HG02678 (cell line): ENCODE results near the gene RNF121.

Experiments used
- ATAC-seq: cut with Tn5 transposase; IDR thresholded peaks from one replicate; pipeline ENCODE4 v1.9.1; 2021; ENCODE audit warnings: mild to moderate bottlenecking, moderate library complexity; ENCODE audit not compliant: unreplicated experiment

The RNF121 gene

GRCh38 chr11:71933141-71933933 is 4.5 kb downstream of the RNF121 start:
- no peak for ATAC-seq

GRCh38 chr11:71934213-71934612 is 5.4 kb downstream of the RNF121 start:
- no peak for ATAC-seq

- ATAC-seq = no peak
Measured at GRCh38 chr11:71935338-71935925, 6.6 kb downstream of the RNF121 start.

GRCh38 chr11:71936825-71937224 is 8.0 kb downstream of the RNF121 start:
- ATAC-seq = no peak

GRCh38 chr11:71937826-71938225 is 9.0 kb downstream of the RNF121 start:
- ATAC-seq = no peak

- ATAC-seq = no peak
Measured at GRCh38 chr11:71940561-71941219, 11.8 kb downstream of the RNF121 start.

- no peak for ATAC-seq
Measured at GRCh38 chr11:71946144-71946571, 17.3 kb downstream of the RNF121 start.

- ATAC-seq = no peak
Measured at GRCh38 chr11:71947498-71947897, 18.7 kb downstream of the RNF121 start.

GRCh38 chr11:71948314-71949027 is 19.6 kb downstream of the RNF121 start:
- ATAC-seq = no peak

GRCh38 chr11:71949034-71949433 is 20.2 kb downstream of the RNF121 start:
- ATAC-seq = no peak

GRCh38 chr11:71951741-71952310 is 23.0 kb downstream of the RNF121 start:
- no peak for ATAC-seq

GRCh38 chr11:71955898-71956456 is 27.1 kb downstream of the RNF121 start:
- no peak for ATAC-seq

- no peak for ATAC-seq
Measured at GRCh38 chr11:71962428-71963038, 33.7 kb downstream of the RNF121 start.

- ATAC-seq = no peak
Measured at GRCh38 chr11:71963468-71963867, 34.6 kb downstream of the RNF121 start.

GRCh38 chr11:71964641-71965040 is 35.8 kb downstream of the RNF121 start:
- ATAC-seq = no peak

- no peak for ATAC-seq
Measured at GRCh38 chr11:71971680-71972079, 42.8 kb downstream of the RNF121 start.

GRCh38 chr11:71976551-71976950 is 47.7 kb downstream of the RNF121 start:
- no peak for ATAC-seq

- ATAC-seq = no peak
Measured at GRCh38 chr11:71977090-71977489, 48.2 kb downstream of the RNF121 start.

- no peak for ATAC-seq
Measured at GRCh38 chr11:71977743-71978418, 49.0 kb downstream of the RNF121 start.

- ATAC-seq = no peak
Measured at GRCh38 chr11:71979094-71979493, 50.2 kb downstream of the RNF121 start.
